Measurements from ENCODE around the gene MYRF.

GRCh38 chr11:61829806-61830205 lies 77.4 kb downstream of the MYRF start:
- TF ChIP-seq CTCF (IDR thresholded peaks at IDR 0.05) (no peak), POLR2A (IDR thresholded peaks at IDR 0.05) (no peak)

All from thyroid gland (tissue), 4 donors.